Choroid plexus epithelial cell (primary cell): ENCODE data around the gene PRSS33.

Experiments used
- DNase-seq: peaks from one replicate; pipeline ENCODE4 v3.0.0-alpha.2; 2010; ENCODE audit warnings: low read depth
- H3K4me3 ChIP-seq: 2 replicates; pipeline ENCODE4 v1.5.1; 2011; ENCODE audit warnings: low read depth, mild to moderate bottlenecking, control low read depth, low read length, moderate library complexity
- CTCF ChIP-seq: conservative IDR thresholded peaks from 2 replicates; pipeline ENCODE4 v1.5.1; 2011; ENCODE audit warnings: low read depth, mild to moderate bottlenecking, control low read depth, inconsistent platforms, low read length, moderate library complexity

Gene PRSS33

GRCh38 chr16:2775765-2776499 is 11.4 kb downstream of the PRSS33 start:
- no peak for DNase-seq
- TF ChIP-seq CTCF = no peak
- peak overlapping the region; percentile 99 for H3K4me3 ChIP-seq

GRCh38 chr16:2775131-2775716 is 12.1 kb downstream of the PRSS33 start:
- DNase-seq = no peak
- no peak overlapping the region for H3K4me3 ChIP-seq
- no peak for TF ChIP-seq CTCF

GRCh38 chr16:2774161-2774891 is 13.0 kb downstream of the PRSS33 start:
- H3K4me3 ChIP-seq = no peak overlapping the region
- peak; percentile 27 for DNase-seq
- TF ChIP-seq CTCF = no peak

GRCh38 chr16:2773188-2773968 is 14.0 kb downstream of the PRSS33 start:
- no peak for DNase-seq
- no peak for TF ChIP-seq CTCF
- H3K4me3 ChIP-seq = no peak overlapping the region

GRCh38 chr16:2771496-2772402 is 15.6 kb downstream of the PRSS33 start:
- TF ChIP-seq CTCF = no peak
- H3K4me3 ChIP-seq = no peak overlapping the region
- no peak for DNase-seq
